GM21360 (cell line): Measurements from ENCODE around the gene CSGALNACT2.
"Not testable (repeated sequence)": the region's sequence is repeated elsewhere in the genome, so short reads cannot be mapped to it uniquely, and the experiment has no call there.

Source experiments
- ATAC-seq: cut with Tn5 transposase; IDR thresholded peaks from one replicate; pipeline ENCODE4 v1.9.1; 2021; ENCODE audit warnings: mild to moderate bottlenecking, moderate library complexity; ENCODE audit not compliant: unreplicated experiment

The CSGALNACT2 gene

GRCh38 chr10:43214071-43214955 is 76.1 kb downstream of the CSGALNACT2 start:
- no peak for ATAC-seq

DNA sequence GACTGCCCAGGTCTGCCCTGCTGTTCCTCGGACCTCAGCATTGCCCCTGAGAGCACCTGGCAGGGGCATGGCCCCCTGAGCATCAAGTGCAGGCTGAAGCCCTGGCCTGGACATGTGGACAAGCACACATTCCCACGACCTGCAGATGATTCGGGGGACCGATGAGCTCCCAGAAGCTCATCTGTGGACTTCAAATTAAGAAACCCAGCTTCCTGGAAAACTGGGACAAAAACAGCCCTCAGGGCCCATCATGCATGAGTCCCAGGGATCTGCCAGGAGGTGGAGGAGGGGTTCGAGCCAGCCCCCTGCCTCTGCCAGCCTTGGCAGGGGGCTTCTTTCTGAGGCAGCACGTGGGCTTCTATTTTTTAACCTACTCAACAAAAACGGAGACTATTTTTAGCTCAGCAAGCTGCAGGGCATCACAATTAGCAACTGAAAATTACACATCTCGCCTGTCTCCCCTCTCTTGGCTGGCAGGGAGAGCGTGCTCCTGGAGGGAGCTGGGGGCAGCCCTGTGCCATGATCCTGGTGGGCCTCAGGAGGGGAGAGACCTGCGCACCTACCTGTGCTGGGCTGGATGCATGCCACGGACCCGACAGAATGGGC is 76.8 kb downstream of the CSGALNACT2 start:
- ATAC-seq = no peak

DNA sequence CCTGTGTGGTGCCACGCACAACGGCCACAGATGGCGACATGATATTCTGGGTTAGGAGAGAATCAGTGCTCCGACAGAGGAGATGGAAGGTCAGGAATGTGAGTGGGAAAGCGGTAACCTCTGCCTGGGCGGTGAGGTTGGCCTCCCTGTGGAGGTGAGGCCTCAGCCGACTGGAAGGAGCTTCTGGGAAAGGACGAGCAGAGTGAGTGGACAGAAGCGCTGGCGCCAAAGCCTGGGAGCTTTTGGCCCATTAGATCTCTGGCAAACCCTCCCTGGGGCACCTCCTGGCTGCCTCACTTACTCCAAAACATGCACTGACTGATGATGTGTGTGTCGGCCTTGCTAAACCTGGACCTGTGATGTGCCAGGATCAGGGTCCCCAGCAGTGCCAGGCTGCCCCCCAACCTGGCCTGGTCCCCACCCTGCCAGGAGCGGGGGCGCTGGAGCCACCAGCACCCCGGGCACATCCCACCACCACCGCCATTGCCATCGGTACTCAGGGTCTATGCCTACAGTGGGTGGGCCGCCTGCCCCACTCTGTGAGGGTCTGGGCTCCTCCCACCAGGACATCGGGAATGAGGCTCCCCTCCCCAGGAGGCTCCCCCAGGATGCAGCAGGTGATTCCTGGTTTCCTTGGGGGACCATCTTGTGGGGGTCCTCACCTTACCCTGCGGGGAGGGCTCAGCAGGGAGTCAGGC is 77.7 kb downstream of the CSGALNACT2 start:
- no peak for ATAC-seq

- no peak for ATAC-seq
These were observed 78.8 kb downstream of the CSGALNACT2 start for GRCh38 chr10:43216931-43217562.

DNA sequence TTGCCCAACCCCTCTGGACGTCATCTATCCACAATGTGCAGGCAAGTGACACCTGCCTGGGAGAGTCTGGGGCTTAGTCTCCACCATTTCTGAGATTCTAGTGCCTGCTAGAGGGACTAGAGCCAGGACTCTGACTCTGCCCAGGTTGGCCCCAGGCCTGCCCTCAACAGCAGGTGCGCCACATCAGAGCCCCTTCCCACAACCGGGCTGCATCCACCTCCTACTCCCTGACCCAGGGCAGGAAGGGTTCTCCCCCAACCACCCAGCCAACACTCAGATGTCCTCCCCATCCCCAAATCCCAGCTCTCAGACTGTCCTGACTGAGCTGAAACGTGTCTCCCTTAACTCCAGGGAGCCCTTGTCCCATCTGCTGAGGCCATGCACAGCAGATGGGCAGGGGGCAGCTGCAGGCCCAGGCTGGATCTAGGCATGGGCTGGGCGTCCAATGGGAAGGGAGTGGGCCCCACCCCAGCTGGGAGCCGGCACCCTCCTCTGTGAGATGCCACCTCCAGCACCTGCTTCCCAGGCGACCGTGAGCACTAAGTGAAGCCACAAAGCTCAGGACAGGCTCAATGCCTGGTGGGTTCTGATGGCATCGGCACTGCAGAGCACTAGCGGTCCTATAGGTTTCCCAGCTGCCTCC is 79.4 kb downstream of the CSGALNACT2 start:
- no peak for ATAC-seq

GRCh38 chr10:43218206-43218950 is 80.1 kb downstream of the CSGALNACT2 start:
- ATAC-seq = no peak

GRCh38 chr10:43218951-43219837 is 80.9 kb downstream of the CSGALNACT2 start:
- no peak for ATAC-seq

DNA sequence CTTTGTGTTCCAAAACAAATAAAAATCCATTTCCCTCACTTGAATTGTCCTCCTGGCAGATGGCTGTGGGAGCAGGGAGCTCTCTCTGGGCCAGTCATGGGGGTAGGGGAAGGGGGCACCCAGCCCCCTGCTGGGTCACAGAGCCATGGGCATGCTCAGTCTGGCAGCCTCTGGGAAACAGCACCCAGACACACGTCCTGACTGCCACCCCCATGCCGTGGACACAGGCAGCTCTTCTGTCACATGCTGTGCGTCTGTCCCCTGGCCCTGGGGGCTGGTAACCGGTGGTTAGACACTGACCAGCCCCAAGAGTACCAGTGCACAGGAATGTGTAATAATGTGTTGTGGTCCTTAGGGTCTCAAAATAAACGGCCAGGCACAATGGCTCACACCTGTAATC is 81.6 kb downstream of the CSGALNACT2 start:
- no peak for ATAC-seq

DNA sequence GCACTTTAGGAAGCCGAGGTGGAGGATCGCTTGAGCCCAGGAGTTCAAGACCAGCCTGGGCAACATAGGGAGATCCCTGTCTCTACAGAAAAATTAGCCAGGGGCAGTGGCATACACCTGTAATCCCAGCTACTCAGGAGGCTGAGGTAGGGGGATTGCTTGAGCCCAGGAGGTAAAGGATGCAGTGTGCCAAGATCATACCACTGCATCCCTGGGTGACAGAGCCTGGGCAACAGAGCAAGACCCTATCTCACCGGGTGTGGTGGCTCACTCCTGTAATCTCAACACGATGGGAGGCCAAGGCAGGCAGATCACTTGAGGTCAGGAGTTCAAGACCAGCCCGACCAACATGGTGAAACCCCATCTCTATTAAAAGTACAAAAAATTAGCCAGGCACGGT is 82.0 kb downstream of the CSGALNACT2 start:
- not testable (repeated sequence) for ATAC-seq

- no peak for ATAC-seq
These were observed 82.6 kb downstream of the CSGALNACT2 start for GRCh38 chr10:43220657-43221418.

DNA sequence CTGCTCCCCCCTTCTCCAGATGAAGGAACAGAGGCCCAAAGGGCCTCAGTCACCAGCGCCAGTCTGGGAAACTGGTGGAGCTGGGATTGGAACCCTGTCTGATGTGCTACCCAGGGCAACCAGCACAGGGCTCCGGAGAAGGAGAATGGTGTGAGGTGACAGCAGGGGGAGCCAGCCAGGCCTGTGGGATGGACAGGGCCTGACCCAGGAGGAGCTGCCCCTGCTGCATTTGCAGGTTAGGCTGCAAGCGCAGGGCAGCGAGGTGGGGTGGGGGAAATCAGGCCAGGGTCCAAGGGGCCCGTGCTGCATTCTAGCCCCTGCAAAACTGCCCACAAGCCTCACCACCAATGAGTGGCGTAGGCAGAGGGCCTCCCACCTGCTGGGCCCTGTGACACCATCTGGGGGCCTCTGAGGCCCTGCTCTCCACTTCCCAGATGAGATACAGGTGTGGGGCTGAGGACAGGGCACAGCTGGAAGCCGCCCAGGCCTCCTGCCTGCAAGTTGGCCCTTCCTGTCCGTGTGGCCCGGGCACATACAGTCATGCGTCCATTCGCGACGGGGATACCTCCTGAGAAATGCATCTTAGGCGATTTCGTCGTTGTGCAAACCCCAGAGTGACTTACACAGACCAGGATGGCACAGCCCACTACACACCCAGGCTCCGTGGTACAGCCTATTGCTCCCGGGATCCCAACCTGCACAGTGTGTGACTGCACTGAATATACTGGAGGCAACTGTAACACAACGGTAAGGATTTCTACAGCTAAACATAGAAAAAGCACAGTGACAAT is 83.4 kb downstream of the CSGALNACT2 start:
- ATAC-seq = no peak

GRCh38 chr10:43222210-43222720 is 84.0 kb downstream of the CSGALNACT2 start:
- ATAC-seq = no peak

- no peak for ATAC-seq
These were observed 84.8 kb downstream of the CSGALNACT2 start for GRCh38 chr10:43223056-43223455.

GRCh38 chr10:43224321-43224720 is 86.1 kb downstream of the CSGALNACT2 start:
- ATAC-seq = no peak

- ATAC-seq = no peak
These were observed 87.0 kb downstream of the CSGALNACT2 start for GRCh38 chr10:43225004-43225786.

GRCh38 chr10:43225787-43226153 is 87.5 kb downstream of the CSGALNACT2 start:
- no peak for ATAC-seq

DNA sequence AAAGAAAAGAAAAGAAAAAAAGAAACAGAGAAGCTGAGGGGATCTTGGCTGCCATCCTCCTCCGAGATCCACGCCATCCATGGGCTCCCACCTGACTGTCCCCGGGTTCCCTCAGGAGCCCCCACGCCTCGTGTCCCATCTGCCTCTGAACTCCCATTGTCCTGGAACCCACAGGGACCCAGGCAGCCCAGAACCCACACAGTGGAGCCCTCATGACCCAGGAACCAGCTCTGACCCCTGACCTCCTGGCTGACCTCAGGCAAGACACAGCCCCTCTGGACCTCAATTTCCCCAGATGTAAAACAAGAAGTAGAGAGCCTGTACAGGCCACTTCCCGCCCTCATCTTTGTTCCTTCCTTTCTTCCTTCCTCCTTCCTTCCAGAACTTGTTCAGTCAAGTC is 88.2 kb downstream of the CSGALNACT2 start:
- ATAC-seq = no peak
